ENCODE results near the gene ADAMTS1.

DNA sequence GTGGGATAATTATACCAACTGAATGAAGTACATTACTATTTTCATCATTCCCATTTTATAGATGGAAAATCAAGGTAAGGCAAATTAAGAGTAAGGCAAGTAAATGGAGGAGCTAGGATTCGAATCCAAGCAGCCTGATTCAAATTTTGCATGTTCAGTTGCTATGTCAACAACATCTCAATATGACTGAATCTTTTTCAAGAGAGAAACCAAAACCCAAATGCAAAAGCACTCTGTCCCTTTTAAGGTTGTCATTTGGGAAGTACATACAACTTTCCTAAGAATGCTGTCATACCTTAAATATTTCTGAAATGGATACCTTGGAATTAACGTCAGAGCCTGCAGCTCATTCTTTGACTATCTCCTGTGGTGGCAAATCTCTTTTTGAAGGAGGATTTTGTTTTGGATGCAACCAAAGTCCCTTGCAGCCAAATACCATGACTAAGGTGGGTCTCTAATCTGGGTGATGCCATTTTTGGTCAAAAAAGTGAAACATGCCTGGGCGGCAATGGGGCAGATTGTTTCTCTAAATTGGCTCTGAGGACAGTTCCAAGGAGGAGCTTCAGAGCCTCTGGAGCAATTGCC lies 25.4 kb downstream of the ADAMTS1 start:
- TF ChIP-seq, protein P1, sequence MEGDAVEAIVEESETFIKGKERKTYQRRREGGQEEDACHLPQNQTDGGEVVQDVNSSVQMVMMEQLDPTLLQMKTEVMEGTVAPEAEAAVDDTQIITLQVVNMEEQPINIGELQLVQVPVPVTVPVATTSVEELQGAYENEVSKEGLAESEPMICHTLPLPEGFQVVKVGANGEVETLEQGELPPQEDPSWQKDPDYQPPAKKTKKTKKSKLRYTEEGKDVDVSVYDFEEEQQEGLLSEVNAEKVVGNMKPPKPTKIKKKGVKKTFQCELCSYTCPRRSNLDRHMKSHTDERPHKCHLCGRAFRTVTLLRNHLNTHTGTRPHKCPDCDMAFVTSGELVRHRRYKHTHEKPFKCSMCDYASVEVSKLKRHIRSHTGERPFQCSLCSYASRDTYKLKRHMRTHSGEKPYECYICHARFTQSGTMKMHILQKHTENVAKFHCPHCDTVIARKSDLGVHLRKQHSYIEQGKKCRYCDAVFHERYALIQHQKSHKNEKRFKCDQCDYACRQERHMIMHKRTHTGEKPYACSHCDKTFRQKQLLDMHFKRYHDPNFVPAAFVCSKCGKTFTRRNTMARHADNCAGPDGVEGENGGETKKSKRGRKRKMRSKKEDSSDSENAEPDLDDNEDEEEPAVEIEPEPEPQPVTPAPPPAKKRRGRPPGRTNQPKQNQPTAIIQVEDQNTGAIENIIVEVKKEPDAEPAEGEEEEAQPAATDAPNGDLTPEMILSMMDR (IDR thresholded peaks at IDR 0.05), result no peak
- no peak for TF ChIP-seq POLR2A (IDR thresholded peaks at IDR 0.05)
